Measurements from ENCODE around the gene S100Z. TPM values are rescaled to one million over a fixed set of nuclear protein-coding genes. Genes with fewer than 3 reads are reported as not detected.
"Not testable (repeated sequence)": the region's sequence is repeated elsewhere in the genome, so short reads cannot be mapped to it uniquely, and the experiment has no call there.

Gene S100Z
- total RNA-seq, 1 experiment from 2014 or later: 0.46 TPM

GRCh38 chr5:76826416-76826815 lies 23.4 kb upstream of the S100Z start:
- not testable (repeated sequence) for DNase-seq (ENCODE audit: low read depth)

- DNase-seq (ENCODE audit: low read depth): peak; percentile 97
These were observed 18.7 kb upstream of the S100Z start for GRCh38 chr5:76831110-76831452.

- no peak for DNase-seq (ENCODE audit: low read depth)
These were observed 13.6 kb upstream of the S100Z start for GRCh38 chr5:76836181-76836580.

GRCh38 chr5:76836585-76836984 lies 13.2 kb upstream of the S100Z start:
- peak; percentile 36 for DNase-seq (ENCODE audit: low read depth)

- peak; percentile 88 for DNase-seq (ENCODE audit: low read depth)
These were observed 11.1 kb upstream of the S100Z start for GRCh38 chr5:76838481-76839261.

- DNase-seq (ENCODE audit: low read depth): no peak
These were observed 8.5 kb upstream of the S100Z start for GRCh38 chr5:76841361-76841760.

GRCh38 chr5:76845890-76846289 lies 3.9 kb upstream of the S100Z start:
- DNase-seq (ENCODE audit: low read depth): no peak

- no peak for DNase-seq (ENCODE audit: low read depth)
These were observed 830 bp downstream of the S100Z start for GRCh38 chr5:76850543-76851145.

- DNase-seq (ENCODE audit: low read depth): no peak
These were observed 2.0 kb downstream of the S100Z start for GRCh38 chr5:76851728-76852369.

GRCh38 chr5:76852772-76853171 lies 3.0 kb downstream of the S100Z start:
- DNase-seq (ENCODE audit: low read depth): no peak

GRCh38 chr5:76853741-76854140 lies 3.9 kb downstream of the S100Z start:
- DNase-seq (ENCODE audit: low read depth): not testable (repeated sequence)

- no peak for DNase-seq (ENCODE audit: low read depth)
These were observed 4.8 kb downstream of the S100Z start for GRCh38 chr5:76854644-76855043.

- not testable (repeated sequence) for DNase-seq (ENCODE audit: low read depth)
These were observed 5.7 kb downstream of the S100Z start for GRCh38 chr5:76855501-76855900.

- DNase-seq (ENCODE audit: low read depth): no peak
These were observed 6.1 kb downstream of the S100Z start for GRCh38 chr5:76855961-76856360.

GRCh38 chr5:76856800-76857199 lies 7.0 kb downstream of the S100Z start:
- not testable (repeated sequence) for DNase-seq (ENCODE audit: low read depth)

GRCh38 chr5:76859591-76860247 lies 9.9 kb downstream of the S100Z start:
- DNase-seq (ENCODE audit: low read depth): no peak

GRCh38 chr5:76861612-76862011 lies 11.8 kb downstream of the S100Z start:
- no peak for DNase-seq (ENCODE audit: low read depth)

GRCh38 chr5:76863001-76863400 lies 13.2 kb downstream of the S100Z start:
- DNase-seq (ENCODE audit: low read depth): no peak

GRCh38 chr5:76866503-76866902 lies 16.7 kb downstream of the S100Z start:
- no peak for DNase-seq (ENCODE audit: low read depth)

GRCh38 chr5:76867038-76867437 lies 17.2 kb downstream of the S100Z start:
- DNase-seq (ENCODE audit: low read depth): peak; percentile 34

- peak; percentile 73 for DNase-seq (ENCODE audit: low read depth)
These were observed 18.2 kb downstream of the S100Z start for GRCh38 chr5:76867827-76868693.
